SK-MEL-5 (cell line): ENCODE measurements around the gene INHBB. TPM values are rescaled to one million over a fixed set of nuclear protein-coding genes. Genes with fewer than 3 reads are reported as not detected.
"Not testable (repeated sequence)": the region's sequence is repeated elsewhere in the genome, so short reads cannot be mapped to it uniquely, and the experiment has no call there.

Experiments used
- DNase-seq: peaks from one replicate; pipeline ENCODE4 v3.0.0-alpha.2; 2016; ENCODE audit warnings: low read depth, low spot score
- in situ Hi-C: cut with HindIII; loops from 2 replicates; pipeline ENCODE4 v1.10.0; 2016; ENCODE audit warnings: low sequenced_read_pairs, high pct_unique_total_duplicates, low pct_unique_long_range_greater_than_20kb
- total RNA-seq: library from RNA; depleted of rRNA; stranded (reverse); fragments of >200 nt; shearing (Covaris generic); gene quantifications from 2 replicates; pipeline ENCODE4 v1.2.3, GENCODE V29; 2014

INHBB gene
- total RNA-seq, 1 experiment from 2014 or later: not detected

DNA sequence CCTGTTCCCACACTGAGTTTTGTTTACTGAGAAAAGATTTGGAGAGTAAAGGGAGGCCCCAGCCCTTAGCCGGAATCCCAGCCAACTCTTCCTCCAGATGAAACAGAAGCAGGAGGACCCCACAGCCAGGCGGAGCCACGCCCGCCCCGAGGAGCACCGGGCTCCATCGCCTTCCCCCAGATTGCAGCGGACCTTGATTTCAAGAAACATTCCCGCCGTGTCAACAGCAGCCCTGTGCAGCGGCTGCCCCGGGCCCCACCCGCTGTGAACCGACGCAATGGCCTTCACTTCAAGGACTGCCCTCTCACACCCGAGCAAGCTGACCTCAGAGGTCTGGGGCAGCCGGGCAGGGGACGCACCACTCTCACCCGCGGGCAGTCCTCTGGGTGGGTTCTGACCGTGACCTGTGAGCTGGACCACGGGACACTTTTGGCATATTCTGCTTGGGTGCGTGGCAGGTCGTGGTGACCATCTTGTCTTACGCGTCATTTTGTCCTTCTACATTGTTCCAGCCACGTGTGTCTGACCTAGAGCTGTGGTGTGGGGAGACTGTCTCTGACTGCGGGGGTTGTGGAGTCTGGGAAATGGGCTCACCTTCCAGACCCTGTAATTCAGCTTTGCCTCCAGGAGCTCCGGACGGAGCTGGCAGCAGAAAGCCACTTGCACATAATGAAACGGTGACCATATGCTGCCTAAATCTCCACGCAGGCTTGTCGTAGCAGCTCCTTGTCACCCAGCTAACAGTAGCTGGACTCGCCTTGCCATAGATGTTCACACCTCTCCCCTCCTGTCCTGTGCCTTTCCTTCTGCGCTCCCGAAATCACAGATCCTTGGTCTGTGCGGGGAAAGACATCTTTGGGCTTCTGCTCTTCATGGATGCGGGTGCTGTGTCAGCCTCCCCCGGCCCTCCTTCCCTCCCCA, 32.0 kb upstream of the INHBB start:
- in situ Hi-C loops: no loop called here
- DNase-seq: no peak

DNA sequence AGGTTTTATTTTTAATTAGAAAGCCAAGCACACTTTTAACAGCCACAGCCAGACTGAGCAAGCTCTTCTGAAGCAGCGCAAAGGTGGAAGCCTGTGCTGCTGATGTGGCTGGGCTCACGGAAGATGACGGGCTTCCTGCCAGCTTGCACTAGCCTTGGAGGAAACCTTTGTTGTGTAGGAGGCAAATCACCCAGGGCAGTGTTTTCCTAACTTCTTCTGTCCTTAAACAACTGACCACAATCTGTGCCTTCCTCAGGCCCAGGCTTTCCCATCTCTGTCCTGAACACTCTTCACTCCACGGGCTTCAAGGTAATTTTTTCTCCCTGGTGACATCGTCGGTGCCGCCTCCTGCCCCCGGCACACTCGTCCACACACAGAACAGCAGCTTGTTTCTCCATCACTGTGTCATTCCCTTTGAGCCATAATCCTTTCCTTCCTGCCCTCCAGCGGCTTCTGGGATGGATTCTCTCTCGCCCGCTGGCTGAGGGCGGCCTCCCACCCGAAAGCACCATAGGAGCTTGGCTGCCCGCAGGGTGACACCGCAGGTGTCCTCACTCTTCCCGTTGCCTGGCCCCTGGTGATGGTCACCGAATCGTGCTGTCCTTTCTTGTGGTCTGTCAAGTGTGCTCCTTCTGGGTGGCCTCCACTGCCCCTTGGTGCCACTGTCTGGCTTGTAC, 31.1 kb upstream of the INHBB start:
- DNase-seq: no peak
- in situ Hi-C loops: no loop called here

DNA sequence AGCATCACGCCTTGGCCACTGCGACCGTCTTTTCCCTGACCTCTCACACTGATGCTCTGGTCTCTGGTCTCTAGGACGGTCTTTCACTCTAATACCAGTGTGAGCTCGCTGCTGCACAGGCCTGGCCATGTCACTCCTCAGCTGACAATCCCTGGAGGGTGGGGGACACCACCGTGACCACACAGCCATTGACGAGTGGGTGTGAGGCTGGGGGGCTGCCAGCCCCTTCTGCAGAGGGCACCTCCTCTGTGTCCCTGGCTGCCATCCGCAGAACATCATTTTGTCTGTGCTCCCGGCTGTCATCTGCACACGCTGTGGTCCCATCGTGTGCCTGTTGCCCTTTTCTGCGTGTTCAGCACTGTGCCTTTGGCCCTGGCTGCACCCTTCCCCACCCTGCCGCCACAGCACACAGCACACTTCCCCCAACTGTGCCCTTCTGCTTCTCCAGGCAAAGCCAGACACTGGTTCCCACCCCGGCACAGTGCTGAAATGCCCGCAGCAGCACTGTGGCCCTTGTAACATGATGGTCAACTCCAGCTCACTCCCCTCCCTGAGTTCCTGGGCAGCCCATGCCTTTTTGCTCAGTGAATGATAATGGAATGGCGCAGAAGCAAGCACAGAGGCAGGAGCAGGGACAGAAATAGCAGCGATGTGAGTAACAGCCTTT, 30.4 kb upstream of the INHBB start:
- DNase-seq: no peak
- in situ Hi-C loops: no loop called here

DNA sequence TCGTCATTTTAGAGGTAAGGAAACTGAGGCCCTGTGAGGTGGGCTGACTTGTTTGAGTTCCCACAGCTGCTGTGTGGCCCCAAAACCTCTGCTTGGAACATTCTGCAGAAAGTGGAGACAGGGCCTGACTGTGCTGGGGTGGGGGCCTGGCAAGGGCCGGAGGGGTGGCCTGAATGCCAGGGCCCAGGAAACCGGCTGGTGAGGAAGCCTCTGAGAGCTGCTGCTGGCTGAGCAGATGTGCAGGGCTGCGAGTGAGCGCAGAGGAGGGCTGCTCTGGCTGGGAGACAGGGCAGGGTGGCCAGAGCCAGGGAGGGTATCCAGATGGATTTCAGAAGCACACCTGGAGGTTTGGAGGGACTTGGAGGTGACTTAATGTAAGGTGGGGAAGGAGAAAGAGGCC, 29.9 kb upstream of the INHBB start:
- in situ Hi-C loops: no loop called here
- no peak for DNase-seq

DNA sequence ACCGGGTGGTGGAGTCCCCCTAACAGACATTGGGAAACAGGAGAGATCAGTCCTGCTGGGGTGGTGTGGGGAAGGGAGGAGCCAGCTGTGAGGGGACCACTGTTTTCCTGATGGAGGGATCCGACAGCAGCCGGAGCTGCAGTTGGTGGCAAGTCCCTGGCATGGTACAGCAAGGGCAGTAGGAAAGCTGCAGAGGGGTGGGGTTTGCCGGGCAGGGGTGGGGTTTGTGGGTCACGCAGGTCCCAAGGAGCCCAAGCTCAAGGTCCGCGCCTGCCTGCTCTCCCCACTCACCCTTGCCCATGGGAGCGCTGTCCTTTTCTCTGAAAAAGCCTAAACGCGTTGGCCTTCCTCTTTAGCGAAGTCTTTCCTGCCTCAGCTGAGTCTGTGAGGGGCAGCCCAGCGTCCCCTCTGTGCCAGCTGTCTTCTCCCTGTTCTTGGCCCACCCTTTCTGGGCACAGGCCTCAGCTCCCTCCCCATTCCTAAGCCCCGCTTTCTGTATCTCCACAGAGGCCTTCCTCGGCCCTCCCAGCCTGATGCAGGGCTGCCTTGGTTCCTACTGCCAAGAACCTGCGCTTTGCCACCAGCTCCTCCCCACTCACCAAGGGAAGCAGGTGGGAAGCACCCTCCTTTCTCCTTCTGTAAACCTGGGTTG, 29.3 kb upstream of the INHBB start:
- in situ Hi-C loops: no loop called here

DNA sequence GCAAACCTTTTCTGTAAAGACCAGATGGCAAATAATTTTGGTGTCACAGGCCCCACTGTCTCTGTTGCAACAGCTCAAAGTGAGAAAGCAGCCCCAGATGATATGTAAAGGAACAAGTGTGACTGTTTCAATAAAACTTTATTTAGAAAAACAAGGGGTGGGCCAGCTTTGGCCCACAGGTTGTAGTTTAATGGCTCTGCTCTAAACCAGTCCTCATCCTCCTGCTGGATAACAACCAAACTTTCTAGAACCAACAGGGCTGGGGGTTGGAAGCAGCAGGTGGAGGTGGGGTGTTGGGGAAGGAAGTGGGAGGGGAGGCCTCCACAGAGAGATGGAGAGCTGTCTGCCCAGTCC, 28.8 kb upstream of the INHBB start:
- in situ Hi-C loops: no loop called here
- DNase-seq: no peak

More for the DNA sequence above, 29.3 kb upstream of the INHBB start:
- no peak for DNase-seq

DNA sequence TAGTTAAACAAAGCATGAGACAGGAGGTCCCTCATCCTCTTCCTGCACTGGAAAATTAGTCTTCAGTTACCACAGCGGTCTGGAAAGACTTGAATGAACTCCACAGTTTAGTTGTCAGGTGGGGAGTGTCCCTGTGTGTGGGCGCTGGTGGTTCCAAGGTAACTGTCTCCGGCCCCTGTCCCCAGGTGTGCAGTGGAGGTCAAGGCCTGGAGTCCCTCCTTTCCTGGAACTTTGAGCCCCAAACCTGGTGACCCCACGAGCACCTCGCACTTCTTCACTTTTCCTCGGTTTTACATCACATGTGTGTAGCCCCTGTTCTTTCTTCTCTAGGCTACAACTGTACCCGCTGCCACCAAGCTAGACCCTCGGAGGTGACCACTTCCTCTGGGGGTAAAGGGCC, 28.0 kb upstream of the INHBB start:
- DNase-seq: no peak
- in situ Hi-C loops: no loop called here

DNA sequence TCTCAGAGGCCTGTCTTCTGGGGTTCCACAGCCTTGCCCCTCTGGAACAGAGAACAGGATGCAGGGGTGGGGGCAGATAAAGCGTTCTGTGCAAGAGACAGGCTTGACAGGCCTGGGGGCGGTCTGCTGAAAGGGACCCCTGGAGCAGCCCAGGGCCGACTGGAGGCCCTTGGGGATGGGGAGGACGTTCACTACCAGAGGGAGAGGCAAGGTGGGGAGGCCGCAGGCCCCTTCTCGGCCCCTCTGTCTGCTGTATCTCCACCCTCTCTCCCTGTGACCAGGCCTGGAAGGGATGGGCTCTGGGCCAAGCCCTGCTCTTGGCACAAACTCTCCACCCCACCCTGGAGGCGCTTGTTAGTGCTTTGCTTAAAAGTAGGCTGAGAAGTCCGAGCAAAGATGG, 27.3 kb upstream of the INHBB start:
- in situ Hi-C loops: no loop called here
- DNase-seq: no peak

DNA sequence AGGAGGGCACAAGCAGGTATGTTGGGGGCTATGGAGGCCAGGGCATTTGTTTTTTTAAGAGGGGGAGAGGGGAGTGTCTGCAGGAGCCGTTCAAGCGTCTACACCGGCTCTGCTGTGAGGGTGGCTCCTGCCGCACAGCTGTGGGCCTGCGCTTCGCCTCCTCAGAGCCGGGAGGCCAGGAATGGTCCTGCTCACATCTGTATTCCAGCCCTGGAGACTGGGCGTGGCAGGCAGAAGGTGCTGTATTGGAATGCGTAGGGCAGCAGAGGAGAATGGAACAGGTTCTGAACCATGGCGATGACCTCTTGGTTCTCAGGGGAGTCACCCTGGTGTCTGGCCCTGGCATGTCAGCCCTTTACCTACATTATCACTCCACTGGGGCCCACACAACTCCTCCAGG, 26.8 kb upstream of the INHBB start:
- in situ Hi-C loops: no loop called here
- no peak for DNase-seq

DNA sequence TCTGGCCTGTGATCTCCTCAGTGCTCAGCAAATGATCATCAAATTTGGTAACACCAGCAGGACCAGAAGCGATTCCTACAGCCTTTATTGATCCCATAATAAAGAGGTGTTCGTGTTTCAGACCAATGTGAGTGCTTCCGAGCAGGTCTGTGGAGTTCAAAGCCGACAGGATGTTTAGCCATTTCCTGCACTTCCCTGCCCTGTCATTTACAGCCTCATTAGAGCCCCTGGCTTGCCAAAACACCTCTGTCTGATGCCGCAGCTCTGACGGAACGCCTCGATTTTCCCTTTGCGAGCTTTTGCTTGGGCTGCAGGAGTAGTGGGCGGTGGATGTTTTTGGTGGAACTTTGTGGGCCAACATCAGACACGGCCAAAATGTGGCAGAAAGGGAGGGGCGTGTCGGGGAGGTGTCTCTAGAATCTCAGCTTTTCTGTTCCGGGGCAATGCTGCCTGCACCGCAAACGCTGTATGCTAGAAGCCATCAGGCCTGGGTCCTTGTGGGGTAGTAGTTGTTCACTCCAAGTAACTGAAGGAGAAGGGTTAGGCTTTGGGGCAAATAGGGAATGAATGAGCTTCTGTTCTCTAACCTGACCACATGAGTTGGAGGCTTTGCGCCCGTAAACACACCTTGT, 26.1 kb upstream of the INHBB start:
- in situ Hi-C loops: no loop called here

DNA sequence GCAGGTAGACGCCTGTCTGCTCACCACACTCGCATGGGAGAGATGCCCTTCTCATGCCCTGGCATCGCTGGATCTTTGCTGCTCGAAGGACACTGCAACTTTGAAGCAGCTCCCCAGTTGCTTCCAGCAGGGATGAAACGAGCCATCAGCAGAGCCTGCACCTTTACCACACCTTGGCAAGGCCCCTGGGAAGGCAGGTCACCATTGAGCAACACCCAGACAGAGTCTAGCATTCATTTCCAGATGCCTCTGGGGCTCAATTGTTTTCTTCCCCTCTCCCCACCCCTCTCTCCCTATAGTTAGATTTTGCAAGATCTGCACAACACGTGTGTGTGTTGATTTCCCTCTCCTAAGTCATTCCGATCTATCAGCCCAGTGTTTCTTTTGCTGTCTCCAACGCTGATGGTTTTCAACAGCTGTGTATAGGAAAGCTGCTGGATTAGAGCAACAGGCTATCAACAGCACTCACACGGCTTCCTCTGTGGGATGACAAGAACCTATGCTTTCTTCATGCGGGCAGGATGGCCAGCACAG, 25.6 kb upstream of the INHBB start:
- in situ Hi-C loops: no loop called here
- no peak for DNase-seq

More for the DNA sequence above, 26.1 kb upstream of the INHBB start:
- DNase-seq: no peak

DNA sequence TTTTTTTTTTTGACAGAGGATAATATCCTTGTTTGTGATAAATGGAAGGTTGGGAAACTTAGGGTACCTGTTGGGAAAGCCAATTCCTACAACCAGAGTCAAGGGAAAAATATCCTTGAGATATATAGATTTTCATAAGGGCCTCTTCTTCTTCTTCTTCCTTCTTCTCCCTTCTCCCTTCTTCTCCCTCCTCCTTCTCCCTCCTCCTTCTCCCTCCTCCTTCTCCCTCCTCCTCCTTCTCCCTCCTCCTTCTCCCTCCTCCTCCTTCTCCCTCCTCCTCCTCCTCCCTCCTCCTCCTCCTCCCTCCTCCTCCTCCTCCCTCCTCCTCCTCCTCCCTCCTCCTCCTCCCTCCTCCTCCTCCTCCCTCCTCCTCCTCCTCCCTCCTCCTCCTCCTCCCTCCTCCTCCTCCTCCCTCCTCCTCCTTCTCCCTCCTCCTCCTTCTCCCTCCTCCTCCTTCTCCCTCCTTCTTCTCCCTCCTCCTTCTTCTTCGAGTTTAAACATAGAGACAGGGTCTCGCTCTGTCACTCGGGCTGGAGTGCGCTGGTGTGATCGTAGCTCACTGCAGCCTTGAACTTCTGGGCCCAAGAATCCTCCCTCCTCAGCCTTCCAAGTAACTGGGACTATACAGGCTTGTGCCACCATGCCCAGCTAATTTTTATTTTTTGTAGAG, 24.9 kb upstream of the INHBB start:
- DNase-seq, in situ Hi-C loops: not testable (repeated sequence)

DNA sequence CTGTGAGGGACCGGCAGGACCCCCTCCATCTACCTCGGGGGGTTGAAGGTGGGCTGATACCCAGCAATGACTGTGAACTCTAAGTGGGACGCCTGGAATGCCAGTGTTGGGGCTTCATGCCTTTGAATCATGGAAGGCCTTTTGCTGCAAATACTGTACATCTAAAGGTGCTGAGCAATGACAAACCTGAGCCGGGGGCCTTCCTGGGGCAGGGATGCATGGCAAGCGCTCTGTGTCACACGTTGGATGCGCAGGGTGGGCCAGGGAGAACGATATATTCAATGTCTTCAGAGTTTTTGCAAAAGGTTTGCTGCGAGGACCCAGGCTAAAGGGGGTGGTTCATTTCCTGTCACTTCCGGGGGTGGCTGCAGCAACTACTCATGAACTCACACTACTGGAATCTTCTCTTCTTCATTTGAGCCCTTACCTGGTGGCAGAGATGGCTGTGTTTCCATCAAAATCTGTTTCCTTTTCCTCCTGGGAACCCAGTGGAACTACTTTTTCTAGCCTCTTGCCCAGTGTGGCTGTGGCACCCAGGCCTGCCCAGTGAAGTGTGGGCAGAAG, 24.1 kb upstream of the INHBB start:
- DNase-seq: no peak
- in situ Hi-C loops: no loop called here

DNA sequence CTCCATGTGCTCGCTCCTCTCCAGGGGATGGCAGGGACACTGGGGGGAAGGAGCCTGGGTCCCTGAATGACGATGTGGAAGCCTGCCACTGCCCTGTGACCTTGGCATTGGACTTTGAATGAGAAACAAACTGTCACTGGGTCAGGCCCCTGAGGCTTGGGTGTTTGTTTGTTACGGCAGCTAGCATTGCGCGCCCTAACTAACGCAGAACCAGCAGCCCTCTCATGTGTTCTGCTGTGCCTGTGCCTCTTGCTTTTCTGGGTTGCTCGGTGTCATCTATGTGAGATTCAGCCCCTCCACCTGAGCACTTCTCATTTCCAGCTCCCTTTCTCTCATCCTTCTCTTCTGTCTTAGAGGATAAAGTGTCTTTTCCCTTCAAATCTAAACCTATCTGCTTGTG, 23.6 kb upstream of the INHBB start:
- in situ Hi-C loops: no loop called here
- DNase-seq: no peak

DNA sequence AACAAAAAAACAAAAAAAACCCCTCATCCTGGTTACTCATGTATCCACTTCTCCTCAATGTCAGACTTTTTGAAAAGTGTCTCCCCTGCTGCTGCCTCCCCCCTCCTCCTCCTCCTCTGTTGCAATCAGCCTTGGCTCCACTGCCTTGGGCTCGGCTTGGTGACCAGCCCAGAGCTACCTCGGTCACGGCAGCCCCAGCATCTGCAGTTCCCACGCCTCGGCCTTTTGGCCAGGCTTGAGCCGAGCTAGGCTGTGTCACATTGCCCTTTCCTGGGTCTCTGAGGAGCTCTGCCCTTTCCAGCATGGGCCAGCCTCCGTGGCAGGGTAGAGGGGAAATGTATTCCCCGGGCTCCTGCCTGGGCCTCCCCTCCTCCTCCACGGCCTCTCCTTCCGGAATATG, 22.7 kb upstream of the INHBB start:
- in situ Hi-C loops: no loop called here
- DNase-seq: no peak

DNA sequence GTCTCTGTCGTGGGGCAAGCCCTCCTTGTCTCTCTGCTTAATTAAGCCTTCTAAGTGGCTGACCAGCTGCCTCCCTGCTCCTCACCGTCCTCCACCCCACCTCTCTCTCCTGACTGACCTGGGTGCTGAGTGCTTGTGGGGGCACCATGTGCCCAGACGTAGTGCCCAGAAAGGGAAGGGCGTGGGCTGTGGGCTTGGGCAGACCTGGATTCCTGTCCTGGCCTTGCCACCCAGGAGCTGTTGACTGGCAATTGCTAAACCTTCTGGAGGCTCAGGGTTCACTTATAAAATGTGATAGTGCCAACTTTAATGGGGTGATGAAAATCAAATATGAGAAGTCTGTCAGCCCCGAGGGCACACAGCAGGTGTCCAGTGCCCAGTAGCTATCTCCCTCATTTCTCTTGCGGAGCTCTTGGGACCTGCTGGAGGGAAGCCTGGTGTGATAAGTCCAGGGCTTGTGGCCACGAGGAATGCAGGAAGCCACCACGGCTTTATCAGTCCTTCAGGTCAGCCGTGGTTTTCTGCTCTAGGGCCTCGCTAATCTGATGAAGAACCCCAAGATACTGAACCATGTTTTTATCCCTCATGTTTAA, 22.0 kb upstream of the INHBB start:
- in situ Hi-C loops: no loop called here

More for the DNA sequence above, 22.0 kb upstream of the INHBB start:
- no peak for DNase-seq
